Measurements from ENCODE around the gene CAPN7.

CAPN7 gene

DNA sequence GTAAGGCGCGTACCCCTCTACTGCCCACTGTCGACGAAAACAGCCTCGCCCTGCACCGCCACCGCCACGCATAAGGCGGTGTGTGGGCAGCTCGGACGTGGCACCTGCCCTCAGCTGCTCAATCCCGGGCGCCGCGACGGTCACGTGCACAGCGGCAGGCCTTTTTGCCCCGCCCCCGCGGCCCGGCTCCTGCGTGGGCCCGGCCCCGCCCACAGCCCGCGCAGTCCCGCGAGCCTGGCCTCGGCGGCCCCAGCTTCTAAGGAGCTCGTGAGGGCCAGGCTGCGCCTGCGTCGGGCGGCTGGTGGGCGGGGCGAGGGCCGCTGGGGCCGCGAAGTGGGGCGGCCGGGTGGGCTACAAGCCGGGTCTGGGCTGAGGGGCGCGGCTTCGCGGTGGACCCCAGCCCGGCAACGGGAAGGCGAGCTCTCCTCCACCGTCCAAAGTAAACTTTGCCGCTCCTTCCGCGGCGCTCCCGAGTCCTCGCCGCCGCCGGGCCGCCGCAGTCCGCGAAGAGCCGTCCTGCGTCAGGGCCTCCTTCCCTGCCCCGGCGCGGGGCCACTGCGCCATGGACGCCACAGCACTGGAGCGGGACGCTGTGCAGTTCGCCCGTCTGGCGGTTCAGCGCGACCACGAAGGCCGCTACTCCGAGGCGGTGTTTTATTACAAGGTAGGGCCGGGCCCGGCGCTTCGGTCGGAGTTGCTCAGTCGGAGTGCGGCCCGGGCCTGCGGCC lies at the start of gene CAPN7:
Gene CAPN7, plus strand, starts transcription at position 313 of the 728 bp plus-strand sequence. Its CDS starts 250 bp downstream, at position 563.
- peak; percentile 95 for ATAC-seq
- TF ChIP-seq ZFP3 (CRISPR knock-in tag; IDR thresholded peaks at IDR 0.05) (0 out of 2 replicates have a peak, but pooled peaks have one; percentile 23), ZC3H10 (CRISPR knock-in tag; IDR thresholded peaks at IDR 0.05) (no peak), SNAI2 (CRISPR knock-in tag; IDR thresholded peaks at IDR 0.05) (0 out of 2 replicates have a peak, but pooled peaks have one; percentile 33)

DNA sequence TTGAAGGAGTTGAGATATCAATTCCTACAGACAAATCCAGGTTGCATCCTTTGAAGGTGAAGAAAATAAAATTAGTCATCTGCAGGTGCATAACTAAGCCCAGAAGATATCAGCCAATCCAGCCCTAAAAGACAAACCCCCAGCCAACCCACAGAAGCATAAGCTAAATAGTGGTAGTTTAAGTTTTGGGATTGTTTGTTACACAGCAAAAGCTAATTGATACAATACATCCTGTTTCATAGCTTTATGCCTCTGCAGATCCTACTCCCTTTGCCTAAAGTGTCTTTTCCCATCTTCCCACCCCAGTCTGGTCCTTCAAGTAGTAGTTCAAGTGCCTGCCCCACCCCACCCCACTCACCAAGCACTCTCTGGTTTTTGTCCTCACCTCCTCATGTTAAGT lies 48.6 kb upstream of the CAPN7 start:
- no peak for ATAC-seq
- TF ChIP-seq, protein P1, sequence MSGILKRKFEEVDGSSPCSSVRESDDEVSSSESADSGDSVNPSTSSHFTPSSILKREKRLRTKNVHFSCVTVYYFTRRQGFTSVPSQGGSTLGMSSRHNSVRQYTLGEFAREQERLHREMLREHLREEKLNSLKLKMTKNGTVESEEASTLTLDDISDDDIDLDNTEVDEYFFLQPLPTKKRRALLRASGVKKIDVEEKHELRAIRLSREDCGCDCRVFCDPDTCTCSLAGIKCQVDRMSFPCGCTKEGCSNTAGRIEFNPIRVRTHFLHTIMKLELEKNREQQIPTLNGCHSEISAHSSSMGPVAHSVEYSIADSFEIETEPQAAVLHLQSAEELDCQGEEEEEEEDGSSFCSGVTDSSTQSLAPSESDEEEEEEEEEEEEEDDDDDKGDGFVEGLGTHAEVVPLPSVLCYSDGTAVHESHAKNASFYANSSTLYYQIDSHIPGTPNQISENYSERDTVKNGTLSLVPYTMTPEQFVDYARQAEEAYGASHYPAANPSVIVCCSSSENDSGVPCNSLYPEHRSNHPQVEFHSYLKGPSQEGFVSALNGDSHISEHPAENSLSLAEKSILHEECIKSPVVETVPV (CRISPR knock-in tag; IDR thresholded peaks at IDR 0.05) = no peak
- TF ChIP-seq ZNF70 (CRISPR knock-in tag; IDR thresholded peaks at IDR 0.05) (no peak), GLIS3 (CRISPR knock-in tag; IDR thresholded peaks at IDR 0.05) (no peak), ZFP3 (CRISPR knock-in tag; IDR thresholded peaks at IDR 0.05) (no peak), ZNF8 (CRISPR knock-in tag; IDR thresholded peaks at IDR 0.05) (no peak), ARNTL (CRISPR knock-in tag; IDR thresholded peaks at IDR 0.05; ENCODE audit: borderline replicate concordance, low read depth) (no peak), ZNF565 (CRISPR knock-in tag; conservative IDR thresholded peaks at IDR 0.05; ENCODE audit: low read depth) (no peak), TOX (CRISPR knock-in tag; IDR thresholded peaks at IDR 0.05; ENCODE audit: borderline replicate concordance) (no peak), ZFP30 (CRISPR knock-in tag; IDR thresholded peaks at IDR 0.05) (no peak), TCF4 (CRISPR knock-in tag; IDR thresholded peaks at IDR 0.05; ENCODE audit: borderline replicate concordance) (no peak), ZC3H10 (CRISPR knock-in tag; IDR thresholded peaks at IDR 0.05) (no peak), SNAI2 (CRISPR knock-in tag; IDR thresholded peaks at IDR 0.05) (no peak), RARB (CRISPR knock-in tag; IDR thresholded peaks at IDR 0.05) (no peak)
- TF ChIP-seq, protein P2, sequence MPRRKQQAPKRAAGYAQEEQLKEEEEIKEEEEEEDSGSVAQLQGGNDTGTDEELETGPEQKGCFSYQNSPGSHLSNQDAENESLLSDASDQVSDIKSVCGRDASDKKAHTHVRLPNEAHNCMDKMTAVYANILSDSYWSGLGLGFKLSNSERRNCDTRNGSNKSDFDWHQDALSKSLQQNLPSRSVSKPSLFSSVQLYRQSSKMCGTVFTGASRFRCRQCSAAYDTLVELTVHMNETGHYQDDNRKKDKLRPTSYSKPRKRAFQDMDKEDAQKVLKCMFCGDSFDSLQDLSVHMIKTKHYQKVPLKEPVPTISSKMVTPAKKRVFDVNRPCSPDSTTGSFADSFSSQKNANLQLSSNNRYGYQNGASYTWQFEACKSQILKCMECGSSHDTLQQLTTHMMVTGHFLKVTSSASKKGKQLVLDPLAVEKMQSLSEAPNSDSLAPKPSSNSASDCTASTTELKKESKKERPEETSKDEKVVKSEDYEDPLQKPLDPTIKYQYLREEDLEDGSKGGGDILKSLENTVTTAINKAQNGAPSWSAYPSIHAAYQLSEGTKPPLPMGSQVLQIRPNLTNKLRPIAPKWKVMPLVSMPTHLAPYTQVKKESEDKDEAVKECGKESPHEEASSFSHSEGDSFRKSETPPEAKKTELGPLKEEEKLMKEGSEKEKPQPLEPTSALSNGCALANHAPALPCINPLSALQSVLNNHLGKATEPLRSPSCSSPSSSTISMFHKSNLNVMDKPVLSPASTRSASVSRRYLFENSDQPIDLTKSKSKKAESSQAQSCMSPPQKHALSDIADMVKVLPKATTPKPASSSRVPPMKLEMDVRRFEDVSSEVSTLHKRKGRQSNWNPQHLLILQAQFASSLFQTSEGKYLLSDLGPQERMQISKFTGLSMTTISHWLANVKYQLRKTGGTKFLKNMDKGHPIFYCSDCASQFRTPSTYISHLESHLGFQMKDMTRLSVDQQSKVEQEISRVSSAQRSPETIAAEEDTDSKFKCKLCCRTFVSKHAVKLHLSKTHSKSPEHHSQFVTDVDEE (CRISPR knock-in tag; IDR thresholded peaks at IDR 0.05) = no peak
- TF ChIP-seq, protein P3, sequence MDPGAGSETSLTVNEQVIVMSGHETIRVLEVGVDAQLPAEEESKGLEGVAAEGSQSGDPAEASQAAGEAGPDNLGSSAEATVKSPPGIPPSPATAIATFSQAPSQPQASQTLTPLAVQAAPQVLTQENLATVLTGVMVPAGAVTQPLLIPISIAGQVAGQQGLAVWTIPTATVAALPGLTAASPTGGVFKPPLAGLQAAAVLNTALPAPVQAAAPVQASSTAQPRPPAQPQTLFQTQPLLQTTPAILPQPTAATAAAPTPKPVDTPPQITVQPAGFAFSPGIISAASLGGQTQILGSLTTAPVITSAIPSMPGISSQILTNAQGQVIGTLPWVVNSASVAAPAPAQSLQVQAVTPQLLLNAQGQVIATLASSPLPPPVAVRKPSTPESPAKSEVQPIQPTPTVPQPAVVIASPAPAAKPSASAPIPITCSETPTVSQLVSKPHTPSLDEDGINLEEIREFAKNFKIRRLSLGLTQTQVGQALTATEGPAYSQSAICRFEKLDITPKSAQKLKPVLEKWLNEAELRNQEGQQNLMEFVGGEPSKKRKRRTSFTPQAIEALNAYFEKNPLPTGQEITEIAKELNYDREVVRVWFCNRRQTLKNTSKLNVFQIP (CRISPR knock-in tag; IDR thresholded peaks at IDR 0.05; ENCODE audit: borderline replicate concordance, low read depth) = no peak

DNA sequence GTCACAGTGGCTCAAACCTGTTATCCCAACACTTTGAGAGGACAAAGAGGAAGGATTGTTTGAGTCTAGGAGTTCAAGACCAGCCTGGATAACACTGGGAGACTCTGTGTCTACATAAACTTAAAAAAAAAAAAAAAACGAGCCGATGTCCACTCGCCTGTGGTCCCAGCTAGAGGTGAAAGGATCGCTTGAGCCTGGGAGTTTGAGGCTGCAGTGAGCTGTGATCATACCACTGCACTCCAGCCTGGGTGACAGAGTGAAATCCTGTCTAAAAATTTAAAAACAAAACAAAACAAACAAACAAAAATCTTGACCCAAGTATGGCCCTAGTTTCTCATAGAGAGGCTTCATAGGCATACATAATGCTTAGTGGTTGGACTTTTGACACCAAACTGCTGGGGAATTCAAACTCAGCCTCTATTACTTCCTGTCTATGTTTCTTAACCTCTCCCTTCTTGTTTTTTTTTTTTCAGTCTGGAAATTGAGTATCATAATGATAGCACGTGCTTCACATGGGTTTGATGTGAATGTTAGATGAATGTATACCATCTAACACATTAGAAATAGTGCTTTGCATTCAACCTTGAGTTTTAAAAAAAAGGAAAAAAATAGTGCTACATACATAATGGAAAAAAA lies 46.4 kb upstream of the CAPN7 start:
- ATAC-seq = no peak
- TF ChIP-seq, protein P2 (CRISPR knock-in tag; IDR thresholded peaks at IDR 0.05) = no peak
- TF ChIP-seq ZFP30 (CRISPR knock-in tag; IDR thresholded peaks at IDR 0.05) (no peak), ZNF70 (CRISPR knock-in tag; IDR thresholded peaks at IDR 0.05) (no peak), ZFP3 (CRISPR knock-in tag; IDR thresholded peaks at IDR 0.05) (no peak), SNAI2 (CRISPR knock-in tag; IDR thresholded peaks at IDR 0.05) (no peak)
- TF ChIP-seq, protein P4, sequence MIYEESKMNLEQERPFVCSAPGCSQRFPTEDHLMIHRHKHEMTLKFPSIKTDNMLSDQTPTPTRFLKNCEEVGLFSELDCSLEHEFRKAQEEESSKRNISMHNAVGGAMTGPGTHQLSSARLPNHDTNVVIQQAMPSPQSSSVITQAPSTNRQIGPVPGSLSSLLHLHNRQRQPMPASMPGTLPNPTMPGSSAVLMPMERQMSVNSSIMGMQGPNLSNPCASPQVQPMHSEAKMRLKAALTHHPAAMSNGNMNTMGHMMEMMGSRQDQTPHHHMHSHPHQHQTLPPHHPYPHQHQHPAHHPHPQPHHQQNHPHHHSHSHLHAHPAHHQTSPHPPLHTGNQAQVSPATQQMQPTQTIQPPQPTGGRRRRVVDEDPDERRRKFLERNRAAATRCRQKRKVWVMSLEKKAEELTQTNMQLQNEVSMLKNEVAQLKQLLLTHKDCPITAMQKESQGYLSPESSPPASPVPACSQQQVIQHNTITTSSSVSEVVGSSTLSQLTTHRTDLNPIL (CRISPR knock-in tag; IDR thresholded peaks at IDR 0.05; ENCODE audit: low read depth) = no peak
- TF ChIP-seq, protein P3 (CRISPR knock-in tag; IDR thresholded peaks at IDR 0.05; ENCODE audit: borderline replicate concordance, low read depth) = no peak

Measured in SK-N-SH treated with all-trans-retinoic acid at 6 μM for 48 hours (cell line).